Hematopoietic multipotent progenitor cell treated with erythropoietin and hydrocortisone succinate and interleukin-3 and kit ligand, for 15 days (in vitro differentiated cells): ENCODE data around the gene DECR2.
A peak's percentile ranks its signal among the peaks of the same experiment; 100 is the strongest.
"Not testable (repeated sequence)": the region's sequence is repeated elsewhere in the genome, so short reads cannot be mapped to it uniquely, and the experiment has no call there.

Experiments used
- DNase-seq: peaks from one replicate; pipeline ENCODE4 v3.0.0-alpha.2; 2015; ENCODE audit warnings: low spot score

Gene DECR2, protein sequence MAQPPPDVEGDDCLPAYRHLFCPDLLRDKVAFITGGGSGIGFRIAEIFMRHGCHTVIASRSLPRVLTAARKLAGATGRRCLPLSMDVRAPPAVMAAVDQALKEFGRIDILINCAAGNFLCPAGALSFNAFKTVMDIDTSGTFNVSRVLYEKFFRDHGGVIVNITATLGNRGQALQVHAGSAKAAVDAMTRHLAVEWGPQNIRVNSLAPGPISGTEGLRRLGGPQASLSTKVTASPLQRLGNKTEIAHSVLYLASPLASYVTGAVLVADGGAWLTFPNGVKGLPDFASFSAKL

DNA sequence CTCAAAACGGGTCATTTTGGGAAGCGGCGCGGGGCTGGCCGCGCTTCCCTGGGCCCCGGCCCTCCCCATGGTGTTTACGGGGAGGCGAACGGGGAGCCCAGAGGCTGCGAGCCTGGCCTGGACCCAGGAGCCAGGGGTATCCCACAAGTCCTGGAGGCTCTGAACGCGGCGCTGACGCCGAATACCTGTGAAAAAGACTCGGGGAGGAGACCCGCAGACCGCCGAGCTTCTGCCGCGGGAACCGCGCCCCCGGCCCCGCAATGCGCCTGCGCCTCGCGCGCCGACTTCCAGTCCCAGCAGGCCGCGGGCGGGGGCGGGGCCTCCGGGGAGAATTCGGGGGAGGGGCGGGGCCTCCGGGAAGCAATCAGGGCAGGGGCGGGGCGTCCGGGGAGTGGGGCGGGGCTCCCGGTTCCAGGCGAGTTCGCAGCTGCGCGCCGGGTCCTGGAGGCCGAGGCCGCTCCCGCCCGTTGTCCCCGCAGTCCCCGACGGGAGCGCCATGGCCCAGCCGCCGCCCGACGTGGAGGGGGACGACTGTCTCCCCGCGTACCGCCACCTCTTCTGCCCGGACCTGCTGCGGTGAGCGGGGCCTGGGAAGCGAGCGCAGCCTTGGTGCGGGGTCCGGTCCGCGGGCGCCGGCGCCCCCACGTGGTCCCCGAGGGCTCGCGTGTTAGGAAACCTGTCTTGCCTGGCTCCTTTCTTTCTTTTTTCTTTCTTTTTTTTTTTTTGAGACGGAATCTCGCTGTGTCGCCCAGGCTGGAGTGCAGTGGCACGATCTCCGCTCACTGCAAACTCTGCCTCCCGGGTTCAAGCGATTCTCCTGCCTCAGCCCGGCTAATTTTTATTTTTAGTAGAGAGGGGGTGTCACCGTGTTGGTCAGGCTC, at the start of gene DECR2:
Gene DECR2, plus strand, starts transcription at position 418 of the 881 bp plus-strand sequence. Its CDS starts 79 bp downstream, at position 497.
- peak; percentile 94 for DNase-seq

DNA sequence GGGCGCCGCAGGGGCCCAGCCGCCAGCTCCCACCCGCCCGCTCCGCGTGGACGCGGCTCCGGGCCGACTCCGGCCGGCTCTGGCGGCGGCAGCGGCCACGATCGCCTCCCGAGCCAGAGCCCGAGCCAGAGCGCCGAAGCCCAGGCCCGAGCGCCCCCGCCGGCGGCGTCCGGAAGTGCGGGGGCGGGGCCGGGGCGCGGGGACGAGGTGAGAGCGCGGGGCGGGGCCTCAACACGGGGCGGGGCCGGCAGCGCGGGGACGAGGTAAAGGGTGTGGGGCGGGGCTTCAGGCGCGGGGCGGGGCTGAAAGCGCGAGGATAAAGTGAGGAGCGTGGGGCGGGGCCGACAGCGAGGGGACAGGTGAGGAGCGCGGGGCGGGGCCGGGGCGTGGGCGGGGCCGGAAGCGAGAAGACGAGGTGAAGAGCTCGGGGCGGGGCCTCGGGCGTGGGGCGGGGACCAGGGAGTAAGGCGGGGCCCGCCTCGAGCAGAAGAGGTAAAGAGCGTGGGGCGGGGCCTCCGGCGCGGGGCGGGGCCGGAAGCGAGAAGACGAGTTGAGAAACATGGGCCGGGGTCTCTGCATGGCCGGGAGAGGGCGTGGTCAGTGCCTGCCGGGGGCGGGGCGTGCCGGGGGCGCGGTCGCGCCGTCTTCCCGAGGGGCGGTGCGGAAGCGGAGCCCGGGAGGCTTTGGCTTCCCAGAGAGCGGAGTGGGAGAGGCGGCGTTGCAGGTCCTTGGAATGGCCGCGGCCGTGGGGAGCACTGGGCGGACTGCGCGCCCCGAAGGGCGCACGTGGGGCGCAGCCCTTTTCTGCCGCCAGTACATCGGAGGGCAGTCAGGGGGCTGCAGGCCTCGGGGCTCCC, 48.9 kb upstream of the DECR2 start, which contains the start of gene AXIN1:
Gene AXIN1, minus strand, starts transcription at position 177 of the 857 bp plus-strand sequence. CDS start 5,698 bp downstream, outside the sequence.
- DNase-seq: peak; percentile 97

DNA sequence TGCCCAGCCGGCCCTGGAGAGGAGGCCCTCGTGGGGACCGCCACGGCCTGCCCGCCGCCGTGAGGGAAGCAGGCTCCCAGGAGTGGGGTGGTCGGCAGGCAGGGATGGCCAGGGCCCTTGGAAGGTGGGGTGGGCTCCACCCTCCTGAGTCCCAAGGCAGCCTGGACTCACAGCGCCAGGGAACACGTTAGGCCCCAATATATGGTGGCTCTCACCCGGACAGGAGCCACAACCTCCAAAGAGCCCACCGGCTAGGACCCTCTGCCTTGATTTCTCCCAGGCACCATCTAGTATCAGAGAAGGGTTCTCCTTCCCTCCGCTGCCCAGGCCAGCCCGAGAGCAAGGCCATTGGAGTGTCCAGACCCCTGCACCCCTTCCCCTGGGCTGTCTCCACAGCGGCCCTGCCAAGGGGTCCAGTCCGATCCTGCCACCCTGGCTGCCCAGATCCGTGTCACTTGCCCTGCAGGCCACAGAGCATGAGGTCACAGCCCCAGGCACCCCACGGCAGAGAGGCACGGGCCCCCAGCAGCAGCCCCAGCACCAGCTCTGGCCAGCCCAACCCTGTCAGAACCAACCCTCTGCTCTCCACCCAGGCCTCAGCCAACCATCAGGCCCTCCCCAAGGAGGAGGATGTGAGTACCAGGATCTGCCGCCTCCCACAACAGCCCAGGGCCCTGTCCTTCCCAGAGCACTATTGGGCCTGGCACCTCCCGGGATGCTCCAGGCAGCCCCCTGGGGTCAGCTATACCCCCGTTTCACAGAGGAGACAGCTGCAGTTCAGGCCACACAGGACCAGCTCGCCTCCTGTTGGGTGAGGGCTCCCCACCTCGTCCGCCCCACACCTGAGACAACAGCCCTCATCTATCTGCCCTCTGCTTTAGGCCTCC, 48.0 kb upstream of the DECR2 start:
- DNase-seq: no peak

DNA sequence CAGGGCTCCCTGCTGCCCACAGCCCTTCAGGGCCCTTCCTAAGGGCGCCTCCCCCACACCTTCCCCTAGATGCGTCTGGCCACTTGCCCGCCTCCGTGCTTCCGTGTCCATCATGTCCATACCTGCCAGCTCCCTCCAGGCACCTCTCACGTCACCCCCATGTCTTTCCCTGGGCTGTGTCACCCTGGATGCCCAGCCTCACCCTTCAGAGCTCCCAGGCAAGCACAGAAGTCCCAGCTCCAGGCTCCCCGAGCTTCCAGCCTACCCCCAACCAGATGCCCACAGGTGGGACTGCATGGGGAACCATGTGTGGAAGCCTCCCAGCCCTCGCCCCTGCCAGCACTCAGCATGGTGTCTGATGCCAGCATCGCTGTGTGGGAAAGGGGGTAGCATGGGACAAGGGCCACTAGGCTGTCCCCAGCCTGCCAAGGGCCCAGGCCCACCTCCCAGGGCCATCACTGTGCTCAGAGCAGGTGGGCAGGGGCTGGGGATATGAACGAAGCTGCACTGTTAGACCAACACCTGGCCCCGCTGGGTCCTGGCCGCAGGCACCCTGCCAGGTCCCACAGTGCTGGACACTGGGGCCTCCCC, 47.3 kb upstream of the DECR2 start:
- no peak for DNase-seq

DNA sequence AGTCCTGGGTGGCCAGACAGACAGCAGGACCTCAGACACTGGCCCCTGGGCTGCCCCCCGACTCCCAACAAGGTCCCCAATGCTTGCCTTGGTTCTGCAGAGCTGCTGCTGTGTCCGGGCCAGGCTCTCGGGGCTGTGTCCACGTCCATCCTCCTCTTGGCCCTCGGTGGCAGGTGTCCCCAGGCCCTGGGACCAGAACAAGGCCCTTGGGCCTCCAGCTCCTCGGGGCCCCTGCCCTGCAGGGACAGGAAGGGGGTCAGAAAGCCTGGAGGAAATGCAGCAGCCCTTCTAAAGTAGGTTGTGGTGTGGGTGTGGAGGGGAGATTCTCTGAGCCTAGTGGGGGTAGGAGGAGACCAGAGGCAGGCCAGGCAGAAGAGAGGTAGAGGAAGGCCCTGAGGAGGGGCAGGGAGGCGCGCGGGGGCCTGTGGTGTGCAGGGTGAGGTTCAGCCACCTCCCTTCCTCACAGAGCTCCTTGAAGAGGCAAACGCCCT, 46.7 kb upstream of the DECR2 start:
- DNase-seq: no peak

DNA sequence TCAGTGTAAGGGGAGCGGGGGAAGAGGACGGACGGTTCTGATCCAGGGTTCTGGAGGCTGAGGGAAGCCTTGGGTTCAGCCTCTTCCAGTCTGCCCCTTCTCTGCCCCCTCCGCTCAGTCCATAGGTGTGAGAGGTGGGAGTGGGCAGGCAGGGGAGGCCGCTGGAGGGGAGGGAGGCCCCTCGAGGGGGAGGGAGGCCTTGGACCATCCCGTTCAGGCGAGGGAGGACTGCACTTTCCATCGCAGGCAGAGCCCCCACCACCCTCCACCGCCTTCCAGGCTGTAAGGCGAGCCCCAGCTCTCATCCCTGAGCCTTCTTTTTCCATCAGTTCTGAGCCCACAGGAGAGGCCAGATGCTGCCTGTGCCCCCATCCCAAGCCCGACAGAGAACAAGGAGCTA, 44.9 kb upstream of the DECR2 start:
- no peak for DNase-seq

DNA sequence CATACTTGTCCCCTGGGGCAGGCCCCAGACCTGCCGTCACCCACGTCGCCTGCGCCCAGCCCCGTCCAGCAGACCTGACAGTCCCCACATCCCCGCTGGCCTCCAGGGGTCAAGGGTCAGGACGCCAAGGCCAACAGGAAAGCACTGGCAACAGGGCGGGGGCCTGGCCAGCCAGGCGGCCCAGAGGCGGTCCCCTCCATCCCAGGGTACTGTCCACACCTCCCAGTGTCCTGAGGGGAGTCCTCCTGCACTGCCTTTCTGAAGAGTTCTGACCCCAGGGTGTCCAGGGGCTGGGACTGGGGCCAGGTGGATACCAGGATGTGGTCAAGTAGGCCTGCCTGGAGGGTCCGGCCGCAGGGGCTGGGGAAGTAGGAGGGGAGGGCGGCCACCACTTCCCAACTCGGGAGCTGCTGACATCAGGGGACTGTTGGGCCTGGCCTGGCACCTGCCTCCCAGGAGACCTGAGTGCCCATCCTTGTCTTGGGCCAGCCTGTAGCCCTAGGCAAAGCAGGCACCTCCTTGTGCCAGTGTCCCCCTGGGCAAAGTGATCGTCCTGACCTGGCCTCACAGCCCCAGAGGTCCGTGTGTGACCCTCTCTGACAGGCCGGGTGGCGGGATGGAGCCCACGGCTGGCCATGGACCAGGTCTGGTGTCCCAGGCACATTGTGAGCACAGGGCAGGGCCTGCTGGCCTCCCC, 42.5 kb upstream of the DECR2 start:
- DNase-seq: no peak

DNA sequence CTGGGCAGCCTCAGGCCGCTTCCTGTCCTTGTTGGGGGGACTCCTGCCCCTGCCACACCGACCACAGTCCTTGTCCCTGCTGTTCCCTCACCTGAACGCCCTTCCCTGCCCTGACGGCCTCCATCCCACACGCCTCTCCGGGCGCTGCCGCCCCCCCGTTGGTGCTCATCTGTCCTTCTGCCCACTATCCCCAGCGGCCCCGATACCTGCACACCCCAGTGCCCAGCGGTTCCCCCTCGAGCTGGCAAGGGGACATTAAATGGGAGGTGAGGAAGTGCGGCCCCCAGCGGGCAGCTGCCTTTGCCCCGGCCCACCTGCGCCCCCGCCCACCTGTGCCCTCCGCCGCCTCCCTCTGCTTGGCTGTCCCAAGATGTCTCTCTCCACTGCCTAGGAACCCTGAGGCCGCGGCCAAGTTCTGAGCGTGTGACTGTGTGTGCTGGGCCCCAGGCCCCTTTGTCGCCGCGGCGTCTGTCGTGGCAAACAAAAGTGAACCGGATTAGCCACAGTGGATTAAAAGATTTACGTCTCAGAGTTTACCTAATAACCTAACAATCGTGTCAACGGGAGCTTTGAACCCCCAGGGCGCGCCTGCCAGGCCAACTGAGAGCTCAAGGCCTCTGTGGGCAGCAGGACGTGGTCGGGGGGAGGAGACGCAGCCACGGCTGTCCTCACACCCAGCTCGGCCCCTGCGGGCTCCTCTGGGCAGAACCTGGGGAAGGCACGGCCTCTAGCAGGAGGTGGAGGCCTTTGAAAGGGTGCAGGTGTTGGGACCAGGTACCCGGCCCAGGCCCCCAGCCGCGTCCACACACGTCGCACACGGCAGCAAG, 41.6 kb upstream of the DECR2 start:
- DNase-seq: no peak

DNA sequence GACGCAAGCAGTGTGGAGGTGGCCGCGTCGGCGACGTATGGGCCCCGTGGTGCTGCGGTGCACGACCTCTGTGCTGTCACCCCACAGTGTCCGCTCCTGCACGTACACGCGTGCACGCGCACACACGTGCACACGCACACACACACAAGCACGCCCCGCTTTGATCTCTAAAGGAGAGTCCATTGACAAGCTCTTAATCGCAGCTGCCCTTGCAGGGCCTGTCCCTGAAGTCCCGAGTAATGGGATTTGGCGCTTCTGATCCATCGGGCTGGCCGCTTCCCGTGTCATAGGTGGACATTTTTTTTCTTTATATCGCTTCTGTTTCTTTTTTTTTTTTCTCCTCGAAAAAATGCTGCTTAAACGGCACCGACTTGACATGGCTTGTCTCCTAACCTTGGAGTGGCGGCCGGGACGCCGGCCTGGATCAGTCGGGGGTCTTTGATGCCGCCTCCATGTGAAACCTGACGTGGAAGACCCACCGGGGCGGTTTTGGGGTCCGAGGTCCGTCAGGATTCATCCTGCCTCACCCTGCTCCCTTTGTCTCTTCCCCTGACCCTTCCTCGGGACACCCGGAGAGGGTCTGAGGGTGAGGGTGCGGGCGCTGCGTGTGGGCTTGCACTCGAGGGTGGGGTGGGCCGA, 40.9 kb upstream of the DECR2 start:
- DNase-seq: no peak

DNA sequence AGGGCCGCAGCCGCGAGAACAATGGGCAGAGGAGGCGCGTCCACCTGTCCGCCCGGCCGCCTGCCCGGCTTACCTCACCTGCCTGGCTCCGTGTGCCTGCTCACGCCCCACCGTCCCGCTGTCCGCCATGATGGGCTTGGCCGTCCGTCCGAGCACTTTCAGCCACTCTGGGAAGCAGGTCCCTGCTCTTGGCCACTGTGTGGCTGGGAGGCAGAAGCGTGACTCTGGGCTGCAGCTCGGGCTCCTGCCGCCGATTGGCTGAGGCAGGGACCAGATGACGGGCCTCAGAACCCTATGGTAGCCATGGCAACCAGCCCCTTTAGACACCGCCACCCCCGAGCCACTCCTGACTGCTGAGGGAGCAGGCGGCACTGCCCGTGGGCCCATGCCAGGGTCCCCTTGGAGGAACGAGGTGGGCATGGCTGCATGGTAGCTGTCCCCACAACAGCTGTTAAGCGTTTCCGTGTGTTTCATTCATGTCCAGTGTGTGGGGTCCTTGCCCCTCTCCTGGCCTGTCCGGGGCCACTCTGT, 40.3 kb upstream of the DECR2 start:
- no peak for DNase-seq

DNA sequence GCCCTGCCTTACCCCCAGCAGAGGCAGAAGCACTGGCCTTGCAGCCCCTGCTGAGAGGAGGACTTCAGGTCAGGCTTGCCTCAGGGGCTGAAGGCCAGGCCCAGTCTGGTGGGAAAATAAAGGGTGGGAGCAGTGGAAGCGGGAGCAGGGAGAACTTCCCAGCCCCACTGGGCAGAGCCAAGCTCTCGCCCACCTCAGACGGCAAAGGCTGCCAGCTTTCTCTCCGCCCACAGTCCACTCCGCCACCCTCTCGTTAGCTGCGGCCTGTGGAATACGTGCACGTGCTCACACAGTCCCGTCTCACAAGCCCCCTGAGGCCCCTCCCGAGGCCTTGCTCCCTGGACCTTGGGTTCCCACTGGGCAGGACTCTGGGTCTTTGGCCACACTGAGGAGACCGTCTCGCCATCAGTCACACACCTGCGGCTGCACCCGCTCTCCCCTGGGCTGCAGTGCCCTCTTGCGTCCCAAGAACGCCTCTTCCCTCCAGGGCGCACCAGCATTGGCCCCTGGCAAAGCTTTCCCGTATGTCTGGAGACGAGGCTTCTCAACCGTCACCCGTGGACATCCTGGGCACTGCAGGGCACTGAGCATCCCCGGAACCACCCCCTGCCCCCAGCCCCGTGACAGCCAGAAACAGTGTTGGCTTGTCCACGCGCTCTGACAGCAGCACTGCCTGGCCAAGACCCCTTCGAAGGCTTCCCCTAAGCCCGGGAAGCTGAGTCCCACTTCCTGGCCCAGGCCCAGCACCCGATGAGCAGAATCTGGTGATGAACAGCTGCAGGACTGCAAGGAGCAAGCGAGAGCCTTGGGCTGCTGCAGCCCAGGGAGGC, 39.6 kb upstream of the DECR2 start:
- DNase-seq: peak; percentile 78

DNA sequence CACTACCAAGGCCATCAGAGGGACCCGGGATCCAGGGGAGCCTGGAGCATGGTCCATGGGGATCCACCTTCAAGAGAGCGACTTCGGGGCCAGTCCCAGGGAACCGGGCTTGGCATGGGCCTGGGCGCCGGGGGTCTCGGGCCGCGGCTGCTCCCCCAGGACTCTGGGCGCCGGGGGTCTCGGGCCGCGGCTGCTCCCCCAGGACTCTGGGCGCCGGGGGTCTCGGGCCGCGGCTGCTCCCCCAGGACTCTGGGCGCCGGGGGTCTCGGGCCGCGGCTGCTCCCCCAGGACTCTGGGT, 39.0 kb upstream of the DECR2 start:
- not testable (repeated sequence) for DNase-seq

DNA sequence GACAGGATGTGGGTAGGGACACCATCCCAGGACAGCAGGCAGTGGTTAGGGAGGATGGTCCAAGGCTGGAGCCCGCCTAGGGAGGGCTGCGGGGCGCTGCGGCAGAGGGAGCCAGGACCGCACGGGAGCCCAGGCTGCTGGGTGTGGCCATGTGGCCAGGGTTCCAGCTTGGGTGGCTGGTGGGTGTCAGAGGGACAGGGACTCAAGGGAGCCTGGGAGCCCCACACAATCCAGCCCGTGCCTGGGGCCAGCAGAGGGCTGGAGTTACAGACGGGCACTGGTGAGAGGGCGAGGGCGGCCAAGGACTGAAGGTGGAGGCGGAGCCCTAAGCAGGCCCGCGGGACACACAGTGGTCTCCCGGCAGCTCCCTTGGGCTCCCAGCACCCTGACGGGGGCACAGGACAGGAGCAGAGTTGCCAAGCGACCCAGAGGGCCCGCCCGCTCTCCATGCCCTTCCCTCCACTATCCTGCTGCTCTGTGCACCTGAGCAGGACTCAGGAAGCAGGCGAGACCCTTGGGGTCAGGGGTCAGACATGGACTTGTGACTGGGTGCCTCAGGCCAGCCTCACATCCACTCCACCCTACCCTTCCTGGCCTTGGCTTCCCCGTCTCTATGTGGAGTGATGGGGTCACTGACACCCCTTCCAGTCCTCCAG, 38.4 kb upstream of the DECR2 start:
- DNase-seq: no peak

DNA sequence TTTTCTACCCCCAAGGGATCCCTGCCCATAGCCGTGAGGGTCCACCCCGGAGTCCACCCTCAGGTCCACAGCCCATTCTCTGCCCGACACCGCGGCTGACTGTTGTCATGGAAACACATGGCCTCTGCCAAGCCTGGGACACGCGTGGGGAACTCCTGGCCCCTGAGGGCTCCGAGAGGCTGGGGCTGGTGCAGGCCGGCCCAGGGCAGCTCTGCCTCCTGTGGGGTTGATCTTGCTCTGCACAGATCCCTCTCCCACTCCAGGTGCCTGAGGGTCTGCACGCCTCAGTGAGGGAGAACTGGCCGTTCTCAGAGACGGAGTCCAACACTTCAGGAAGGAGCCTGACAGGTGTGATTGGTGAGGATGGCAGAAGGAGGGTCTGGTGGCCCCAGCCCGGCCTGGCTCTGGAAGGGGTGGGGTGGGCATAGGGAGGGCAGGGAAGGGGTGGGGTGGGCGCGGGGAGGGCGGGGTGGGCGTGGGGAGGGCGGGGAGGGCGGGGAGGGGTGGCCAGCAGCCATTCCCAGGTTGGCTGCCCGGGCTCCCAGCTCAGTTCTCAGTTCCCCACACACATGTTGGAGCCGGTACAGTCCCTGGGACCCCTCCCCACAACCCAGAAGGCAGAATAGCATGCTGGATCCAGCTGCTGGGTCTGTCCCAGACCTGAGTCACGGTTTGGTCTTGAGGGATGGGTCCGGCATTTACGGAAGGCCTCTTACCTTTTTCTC, 37.8 kb upstream of the DECR2 start:
- DNase-seq: no peak

DNA sequence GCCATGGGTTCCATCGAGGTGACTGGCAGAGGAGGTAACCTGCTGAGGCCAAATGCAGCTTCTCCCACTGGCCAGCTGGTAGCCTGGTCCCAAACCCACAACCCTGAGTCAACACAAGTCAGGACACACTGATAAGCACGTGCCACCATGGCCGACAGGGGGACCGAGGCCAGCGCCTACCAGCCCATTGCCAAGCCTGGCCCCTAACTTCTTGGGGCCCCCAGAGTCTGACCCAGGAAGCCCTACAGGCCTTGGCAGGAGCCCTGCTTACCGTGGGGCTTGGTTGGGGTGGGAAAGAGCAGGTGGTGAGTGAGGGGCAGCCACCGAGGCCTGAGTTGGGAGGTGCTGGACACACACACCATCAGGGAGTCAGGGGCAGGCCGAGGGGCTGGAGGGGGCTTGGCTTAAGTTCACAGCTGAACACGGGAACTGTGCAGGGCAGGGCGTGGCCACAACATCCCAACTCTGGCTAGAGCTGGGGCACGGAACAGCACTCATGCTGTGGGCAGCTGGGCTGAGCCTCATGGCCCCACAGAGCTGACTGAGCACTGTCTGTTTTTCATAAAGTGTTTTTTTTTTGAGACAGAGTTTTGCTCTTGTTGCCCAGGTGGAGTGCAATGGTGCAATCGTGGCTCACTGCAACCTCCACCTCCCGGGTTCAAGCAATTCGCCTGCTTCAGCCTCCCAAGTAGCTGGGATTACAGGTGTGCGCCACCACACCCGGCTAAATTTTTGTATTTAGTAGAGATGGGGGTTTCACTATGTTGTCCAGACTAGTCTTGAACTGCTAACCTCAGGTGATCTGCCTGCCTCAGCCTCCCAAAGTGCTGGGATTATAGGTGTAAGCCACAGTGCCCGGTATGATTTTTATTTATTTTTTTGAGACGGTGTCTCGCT, 36.8 kb upstream of the DECR2 start:
- no peak for DNase-seq
